K562 (cell line): ENCODE results near the gene CACNB1. TPM values are rescaled to one million over a fixed set of nuclear protein-coding genes. Genes with fewer than 3 reads are reported as not detected.

Experiments used
- ATAC-seq: fragments of 200-7000 bp; cut with Tn5 transposase; 3 replicates; pipeline ENCODE4 v1.9.1; 2020; ENCODE audit warnings: moderate library complexity
- BruUV-seq: library from RNA; stranded (reverse); fragments of 400-500 nt; replicated peaks from 2 replicates; lab custom pipeline; 2021; lab: Mats Ljungman, UMichigan
- CTCF ChIA-PET: fragments of 300-600 bp; formaldehyde crosslinking; extraction: SDS; loops from one replicate; lab custom pipeline; 2021; ENCODE audit warnings: low intra/inter-chr PET ratio; lab: Yijun Ruan, JAX
- POLR2A ChIA-PET: fragments of 300-600, 350-650 bp; sonication (Branson Sonifier 250); formaldehyde crosslinking; extraction: SDS; loops from one replicate; lab custom pipeline; 2021; ENCODE audit warnings: antibody characterized with exemption, inconsistent platforms; lab: Yijun Ruan, JAX
- DNase-seq, 4 experiments: peaks; one replicate each; pipeline versions ENCODE4 v3.0.0 to v3.0.0-alpha.2; 2011 to 2018; ENCODE audit warnings: low spot score in 3 of 4, mixed read lengths in 3 of 4; ENCODE audit errors: extremely low read depth in 1 of 4
- FAIRE-seq: peaks from 2 replicates; lab custom pipeline; 2011; peaks lifted over from hg19 to GRCh38; lab: Jason Lieb, UNC
- H2AFZ ChIP-seq: 2 replicates; pipeline ENCODE4 v1.6.0; 2011; ENCODE audit warnings: low read depth, low read length, control low read depth, inconsistent platforms
- H3K27ac ChIP-seq: fragments of 200-600 bp; 3 replicates; pipeline ENCODE4 v1.8.0; 2011; ENCODE audit warnings: low read depth, mild to moderate bottlenecking, control low read depth, inconsistent platforms, low read length, moderate library complexity, mixed read lengths; ENCODE audit errors: extremely low read depth
- H3K27me3 ChIP-seq, 2 experiments: fragments of 300-600 bp in 1 of 2; 2 replicates in 1 of 2; 3 replicates in 1 of 2; pipeline versions ENCODE4 v1.6.0 to v1.8.0; 2011; ENCODE audit warnings: inconsistent platforms in 2 of 2, low read length in 2 of 2, mild to moderate bottlenecking in 1 of 2, mixed read lengths in 1 of 2, moderate library complexity in 1 of 2; ENCODE audit not compliant: control insufficient read depth in 2 of 2, insufficient read depth in 2 of 2
- H3K36me3 ChIP-seq: fragments of 300-600 bp; 3 replicates; pipeline ENCODE4 v1.8.0; 2011; ENCODE audit warnings: mild to moderate bottlenecking, low read length, inconsistent platforms; ENCODE audit not compliant: control insufficient read depth, insufficient read depth
- H3K4me1 ChIP-seq, 2 experiments: fragments of 200-600 bp in 1 of 2; replicated peaks in 1 of 2; 2 replicates in 1 of 2; 3 replicates in 1 of 2; pipeline versions ENCODE4 v1.5.1 to v1.8.0; 2011; ENCODE audit warnings: inconsistent platforms in 2 of 2, low read length in 2 of 2, mild to moderate bottlenecking in 1 of 2, mixed read lengths in 1 of 2, moderate library complexity in 1 of 2; ENCODE audit not compliant: control insufficient read depth in 2 of 2, insufficient read depth in 2 of 2
- H3K4me2 ChIP-seq: 2 replicates; pipeline ENCODE4 v1.6.1; 2011; ENCODE audit warnings: low read length, control low read depth, inconsistent platforms, mixed read lengths; ENCODE audit not compliant: insufficient read depth
- H3K4me3 ChIP-seq: fragments of 200-600 bp; sonication (generic), shearing (Covaris generic); 2 replicates; pipeline ENCODE4 v1.5.1; 2016; ENCODE audit warnings: control low read depth, inconsistent platforms
- H3K79me2 ChIP-seq: fragments of 200-600 bp; 3 replicates; pipeline ENCODE4 v1.8.0; 2011; ENCODE audit warnings: low read length, inconsistent platforms; ENCODE audit not compliant: control insufficient read depth, insufficient read depth
- H3K9ac ChIP-seq, 2 experiments: 2 replicates each; pipeline versions ENCODE4 v1.6.0 to v1.6.1; 2011; ENCODE audit warnings: low read depth in 2 of 2, low read length in 2 of 2, control low read depth in 1 of 2, inconsistent platforms in 1 of 2, mild to moderate bottlenecking in 1 of 2, mixed read lengths in 1 of 2; ENCODE audit not compliant: insufficient read depth in 1 of 2
- H3K9me1 ChIP-seq: one replicate; pipeline ENCODE4 v1.6.0; 2011; ENCODE audit warnings: inconsistent platforms, mild to moderate bottlenecking, low read length, moderate library complexity; ENCODE audit not compliant: control insufficient read depth, insufficient read depth
- H3K9me3 ChIP-seq: replicated peaks from 2 replicates; pipeline ENCODE4 v1.5.1; 2011; ENCODE audit warnings: low read depth, low read length, inconsistent platforms; ENCODE audit not compliant: control insufficient read depth, insufficient read depth
- H4K20me1 ChIP-seq: replicated peaks from 2 replicates; pipeline ENCODE4 v1.6.1; 2011; ENCODE audit warnings: low read length, inconsistent platforms, mixed read lengths; ENCODE audit not compliant: control insufficient read depth, insufficient read depth
- CTBP1 ChIP-seq: fragments of 450-650 bp; IDR thresholded peaks from 2 replicates; pipeline ENCODE4 v1.6.1; 2016; ENCODE audit warnings: borderline replicate concordance
- FOXA1 ChIP-seq: fragments of 450-650 bp; IDR thresholded peaks from 2 replicates; pipeline ENCODE4 v1.6.1; 2016; ENCODE audit warnings: mild to moderate bottlenecking, borderline replicate concordance
- GTF2A2 ChIP-seq: IDR thresholded peaks from 2 replicates; pipeline ENCODE4 v1.6.1; 2016; ENCODE audit warnings: mild to moderate bottlenecking, missing genetic modification characterization, missing compliant biosample characterization
- KLF6 ChIP-seq: fragments of 250-450 bp; sonication (Bioruptor Pico); IDR thresholded peaks from 2 replicates; pipeline ENCODE4 v1.4.0; 2020; ENCODE audit warnings: mild to moderate bottlenecking, moderate library complexity, borderline replicate concordance
- NEUROD1 ChIP-seq: fragments of 150-350 bp; IDR thresholded peaks from 2 replicates; pipeline ENCODE4 v1.6.1; 2014; ENCODE audit warnings: borderline replicate concordance, low read length, low read depth; ENCODE audit not compliant: partially characterized antibody
- SMARCA5 ChIP-seq: fragments of 450-650 bp; IDR thresholded peaks from 2 replicates; pipeline ENCODE4 v1.6.1; 2016
- SRF ChIP-seq, 2 experiments: fragments of 250-450, 450-650 bp in 1 of 2; sonication (Bioruptor Pico) in 1 of 2; sonication (generic) in 1 of 2; formaldehyde crosslinking; IDR thresholded peaks; 2 replicates each; pipeline versions ENCODE4 v1.5.0 to v1.5.1; 2020 to 2022; ENCODE audit warnings: mild to moderate bottlenecking in 1 of 2, missing genetic modification reagents in 1 of 2
- YY1 ChIP-seq, 3 experiments: IDR thresholded peaks; 2 replicates each; pipeline ENCODE4 v1.6.1; 2011; ENCODE audit warnings: low read length in 2 of 3, mild to moderate bottlenecking in 2 of 3, moderate library complexity in 2 of 3, borderline replicate concordance in 1 of 3, control low read depth in 1 of 3, low read depth in 1 of 3; ENCODE audit not compliant: insufficient read depth in 3 of 3, insufficient replicate concordance in 2 of 3, control insufficient read depth in 1 of 3, insufficient read length in 1 of 3; ENCODE audit errors: extremely low read depth in 1 of 3
- ZC3H11A ChIP-seq: IDR thresholded peaks from 2 replicates; pipeline ENCODE4 v1.6.1; 2012; ENCODE audit warnings: low read depth, low read length, improper control_type of control experiment
- ZNF41 ChIP-seq: fragments of 250-450 bp; sonication (Bioruptor Pico); conservative IDR thresholded peaks from 2 replicates; pipeline ENCODE4 v1.4.0; 2020; ENCODE audit warnings: mild to moderate bottlenecking
- ZNF436 ChIP-seq: fragments of 250-450, 450-650 bp; sonication (Bioruptor Pico); formaldehyde crosslinking; IDR thresholded peaks from 2 replicates; pipeline ENCODE4 v1.7.0; 2020; ENCODE audit warnings: mild to moderate bottlenecking
- ZNF584 ChIP-seq: fragments of 200-800 bp; sonication (Bioruptor generic); IDR thresholded peaks from 2 replicates; pipeline ENCODE4 v1.6.1; 2016; ENCODE audit warnings: low read depth, mild to moderate bottlenecking, missing genetic modification characterization, missing compliant biosample characterization
- WGBS: fragments of 100-300 bp; shearing (Covaris generic); methylation state at CpG from one replicate; pipeline ENCODE4 v1.1.6; 2016; ENCODE audit warnings: low coverage, mixed read lengths; ENCODE audit not compliant: insufficient coverage; ENCODE audit errors: missing lambda C conversion rate; 5-methylcytosine and 5-hydroxymethylcytosine counted together
- in situ Hi-C: fragments of 300-500 bp; cut with MboI; formaldehyde crosslinking; loops from 4 replicates; pipeline ENCODE4 v1.15.0; 2018; ENCODE audit warnings: inconsistent platforms, mixed read lengths
- intact Hi-C: fragments of 100-400 bp; cut with micrococcal nuclease; formaldehyde crosslinking; loops from 2 replicates; pipeline ENCODE4 v1.14.2; 2022
- polyA plus RNA-seq, 8 experiments: library from polyadenylated mRNA; depleted of rRNA in 4 of 8; stranded (reverse) in 5 of 8; unstranded in 3 of 8; fragments of >200 nt; fragmentation: Nextera tagmentation in 2 of 8; fragmentation: Illumina TruSeq in 1 of 8; extraction: Ambion mirVana in 2 of 8; extraction: Trizol in 1 of 8; gene quantifications; 2 replicates each; pipeline versions ENCODE4 v1.2.1 to v1.2.3, GENCODE V29; 2011 to 2014; ENCODE audit warnings: inconsistent platforms in 1 of 8, missing spikeins in 1 of 8
- total RNA-seq, 7 experiments: library from RNA; depleted of rRNA in 6 of 7; stranded (reverse); fragments of >200 nt in 6 of 7; fragmentation: Illumina TruSeq in 2 of 7; extraction: Trizol in 2 of 7; gene quantifications; 2 replicates each; pipeline versions ENCODE4 v1.2.1 to v1.2.3, GENCODE V29; 2011 to 2021; ENCODE audit warnings: low replicate concordance in 1 of 7
- TF ChIP-seq, protein P1 (sequence below): sonication (generic); formaldehyde crosslinking; IDR thresholded peaks from 2 replicates; pipeline ENCODE4 v1.4.0; 2020; ENCODE audit warnings: mild to moderate bottlenecking, missing genetic modification reagents
- TF ChIP-seq, protein P2 (sequence below): sonication (generic); formaldehyde crosslinking; IDR thresholded peaks from 2 replicates; pipeline ENCODE4 v1.8.1; 2023; ENCODE audit warnings: mild to moderate bottlenecking, missing genetic modification reagents
- TF ChIP-seq, protein P3 (sequence below): IDR thresholded peaks from 2 replicates; pipeline ENCODE4 v1.6.1; 2011; ENCODE audit not compliant: insufficient read length; ENCODE audit errors: extremely low read depth

The CACNB1 gene
- total and polyA plus RNA-seq, 9 of the 15 experiments (the other 6 are each of a cell fraction or from before 2014, with no cell fraction given), result 0.08 to 7.4 (median 3.0) TPM

DNA sequence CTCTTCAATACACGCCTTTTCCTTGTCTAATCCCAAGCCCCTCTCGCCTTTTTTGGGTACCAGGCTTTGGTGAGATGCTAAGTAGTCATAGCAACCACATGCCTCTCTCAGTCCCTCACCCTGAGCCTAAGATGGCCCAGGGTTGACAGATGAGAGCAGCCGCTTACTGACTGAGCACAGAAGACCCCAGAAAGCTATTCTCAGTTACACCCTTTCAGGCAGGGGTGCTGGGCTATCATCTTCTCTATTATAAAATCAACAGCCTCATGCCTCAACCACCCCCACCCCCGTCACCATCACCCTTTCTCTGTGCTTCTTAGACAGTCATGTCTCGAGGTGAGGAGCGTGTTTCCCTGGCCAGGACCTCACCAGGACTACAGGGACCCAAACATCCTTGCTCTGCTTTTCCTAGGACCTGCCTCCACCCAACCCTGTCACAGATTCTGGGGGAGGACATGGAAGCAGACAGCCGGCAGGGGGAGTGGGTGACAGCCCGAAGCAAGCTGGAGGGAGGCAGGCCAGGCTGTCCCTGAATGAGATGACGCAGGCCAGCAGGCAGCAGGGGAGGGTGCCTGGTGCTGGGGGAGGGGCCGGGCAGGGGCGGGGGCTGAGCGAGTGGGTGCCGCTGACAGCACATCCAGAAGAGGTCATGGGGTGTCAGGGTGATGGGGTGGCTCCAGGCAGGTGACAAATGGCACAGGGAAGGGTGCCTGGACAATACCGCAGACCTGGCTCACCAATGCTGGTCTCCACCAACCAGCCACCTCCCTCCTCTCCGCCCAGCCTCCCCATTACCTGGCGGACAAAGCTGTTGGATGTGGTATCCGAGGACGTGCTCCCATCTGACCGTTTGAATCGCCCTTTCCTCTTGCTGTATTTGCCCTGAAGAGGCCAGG is 3.1 kb downstream of the CACNB1 start:
- peaks cover 33 to 48% of the 10 kb centered on the region in 2 experiments; a peak in 4 of 5 replicates for H3K4me1 ChIP-seq
- WGBS, result 35% methylated on average over 17 of the region's 20 CpGs
- no peaks in the 10 kb centered on the region for H3K9me3 ChIP-seq
- H3K36me3 ChIP-seq, result peaks cover 29% of the 10 kb centered on the region; the same call in 2 of the 3 replicates
- FAIRE-seq (peak; percentile 91), DNase-seq (peak; percentile 90 to 93 (median 90)), ATAC-seq (peak; percentile 90)
- no peak overlapping the region for H3K27ac ChIP-seq
- no peaks in the 10 kb centered on the region for H3K27me3 ChIP-seq
- no peak overlapping the region for H3K4me3 ChIP-seq
- in situ Hi-C loops, result no loop called here
- intact Hi-C loops, result no loop called here
- H3K9me1 ChIP-seq, result no peaks in the 10 kb centered on the region
- no peak overlapping the region for H2AFZ ChIP-seq
- peak overlapping the region in 1 of 2 experiments; percentile 83; a peak in 1 of 4 replicates for H3K9ac ChIP-seq
- peak overlapping the region; percentile 68 for H3K4me2 ChIP-seq
- peaks cover 18% of the 10 kb centered on the region; the same call in 2 of the 3 replicates for H3K79me2 ChIP-seq
- ChIA-PET CTCF (interaction anchor here (0.7 kb wide), 1 partner anchor 37 kb away, joined by 3 read pairs; no protein-coding TSS in a partner anchor), POLR2A (interaction anchor here (0.6 to 1.3 kb wide), 4 partner anchors 10 to 285 kb away, joined by 3 to 4 read pairs (median 3); no protein-coding TSS in a partner anchor)
- no peaks in the 10 kb centered on the region for H4K20me1 ChIP-seq
- BruUV-seq, result no TSS peak
- TF ChIP-seq, protein P1, sequence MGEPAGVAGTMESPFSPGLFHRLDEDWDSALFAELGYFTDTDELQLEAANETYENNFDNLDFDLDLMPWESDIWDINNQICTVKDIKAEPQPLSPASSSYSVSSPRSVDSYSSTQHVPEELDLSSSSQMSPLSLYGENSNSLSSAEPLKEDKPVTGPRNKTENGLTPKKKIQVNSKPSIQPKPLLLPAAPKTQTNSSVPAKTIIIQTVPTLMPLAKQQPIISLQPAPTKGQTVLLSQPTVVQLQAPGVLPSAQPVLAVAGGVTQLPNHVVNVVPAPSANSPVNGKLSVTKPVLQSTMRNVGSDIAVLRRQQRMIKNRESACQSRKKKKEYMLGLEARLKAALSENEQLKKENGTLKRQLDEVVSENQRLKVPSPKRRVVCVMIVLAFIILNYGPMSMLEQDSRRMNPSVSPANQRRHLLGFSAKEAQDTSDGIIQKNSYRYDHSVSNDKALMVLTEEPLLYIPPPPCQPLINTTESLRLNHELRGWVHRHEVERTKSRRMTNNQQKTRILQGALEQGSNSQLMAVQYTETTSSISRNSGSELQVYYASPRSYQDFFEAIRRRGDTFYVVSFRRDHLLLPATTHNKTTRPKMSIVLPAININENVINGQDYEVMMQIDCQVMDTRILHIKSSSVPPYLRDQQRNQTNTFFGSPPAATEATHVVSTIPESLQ (CRISPR knock-in tag), result no peak
- TF ChIP-seq NEUROD1, result peak; percentile 15
- TF ChIP-seq, protein P2, sequence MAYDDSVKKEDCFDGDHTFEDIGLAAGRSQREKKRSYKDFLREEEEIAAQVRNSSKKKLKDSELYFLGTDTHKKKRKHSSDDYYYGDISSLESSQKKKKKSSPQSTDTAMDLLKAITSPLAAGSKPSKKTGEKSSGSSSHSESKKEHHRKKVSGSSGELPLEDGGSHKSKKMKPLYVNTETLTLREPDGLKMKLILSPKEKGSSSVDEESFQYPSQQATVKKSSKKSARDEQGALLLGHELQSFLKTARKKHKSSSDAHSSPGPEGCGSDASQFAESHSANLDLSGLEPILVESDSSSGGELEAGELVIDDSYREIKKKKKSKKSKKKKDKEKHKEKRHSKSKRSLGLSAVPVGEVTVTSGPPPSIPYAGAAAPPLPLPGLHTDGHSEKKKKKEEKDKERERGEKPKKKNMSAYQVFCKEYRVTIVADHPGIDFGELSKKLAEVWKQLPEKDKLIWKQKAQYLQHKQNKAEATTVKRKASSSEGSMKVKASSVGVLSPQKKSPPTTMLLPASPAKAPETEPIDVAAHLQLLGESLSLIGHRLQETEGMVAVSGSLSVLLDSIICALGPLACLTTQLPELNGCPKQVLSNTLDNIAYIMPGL (CRISPR knock-in tag), result no peak
- TF ChIP-seq, protein P3, sequence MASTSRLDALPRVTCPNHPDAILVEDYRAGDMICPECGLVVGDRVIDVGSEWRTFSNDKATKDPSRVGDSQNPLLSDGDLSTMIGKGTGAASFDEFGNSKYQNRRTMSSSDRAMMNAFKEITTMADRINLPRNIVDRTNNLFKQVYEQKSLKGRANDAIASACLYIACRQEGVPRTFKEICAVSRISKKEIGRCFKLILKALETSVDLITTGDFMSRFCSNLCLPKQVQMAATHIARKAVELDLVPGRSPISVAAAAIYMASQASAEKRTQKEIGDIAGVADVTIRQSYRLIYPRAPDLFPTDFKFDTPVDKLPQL, result no peak
- no peak for TF ChIP-seq FOXA1
- peak in 1 of 2 experiments; percentile 38; a peak in 1 of 4 replicates for TF ChIP-seq SRF (CRISPR knock-in tag; IDR thresholded peaks at IDR 0.05)
- no peak for TF ChIP-seq SMARCA5
- TF ChIP-seq ZNF436 (CRISPR knock-in tag), result no peak
- TF ChIP-seq CTBP1, result no peak
- TF ChIP-seq ZNF41 (CRISPR knock-in tag), result no peak
- peak in 1 of 3 experiments; percentile 43 for TF ChIP-seq YY1 (IDR thresholded peaks at IDR 0.05; ENCODE audit: borderline replicate concordance in 1 of 3, control insufficient read depth in 1 of 3, extremely low read depth in 1 of 3, insufficient read depth in 3 of 3, insufficient read length in 1 of 3, insufficient replicate concordance in 2 of 3, low read depth in 1 of 3, low read length in 2 of 3)
- TF ChIP-seq ZNF584 (CRISPR knock-in tag), result no peak
- TF ChIP-seq KLF6 (CRISPR knock-in tag), result no peak
- no peak for TF ChIP-seq ZC3H11A
- no peak for TF ChIP-seq GTF2A2 (tag)
